PFSK-1 (cell line): ENCODE measurements around the gene PPP2R5A.

Source experiments
- FOXP2 ChIP-seq: optimal IDR thresholded peaks from 2 replicates; pipeline ENCODE3; 2011; ENCODE audit warnings: borderline replicate concordance, control low read depth, inconsistent platforms; ENCODE audit not compliant: insufficient read depth; ENCODE audit errors: extremely low read length, extremely low read depth
- POLR2AphosphoS5 ChIP-seq: IDR thresholded peaks from 2 replicates; pipeline ENCODE4 v1.6.1; 2012; ENCODE audit warnings: low read depth, mild to moderate bottlenecking, control low read depth, low read length, moderate library complexity
- SIN3A ChIP-seq: IDR thresholded peaks from 2 replicates; pipeline ENCODE4 v1.6.1; 2012; ENCODE audit warnings: mild to moderate bottlenecking, low read length, moderate library complexity, borderline replicate concordance; ENCODE audit not compliant: insufficient read depth
- TAF1 ChIP-seq: IDR thresholded peaks from 2 replicates; pipeline ENCODE4 v1.6.1; 2012; ENCODE audit warnings: low read length, control low read depth, borderline replicate concordance; ENCODE audit not compliant: insufficient read depth
- TF ChIP-seq, protein P1 (sequence below), 2 experiments: IDR thresholded peaks; 2 replicates each; pipeline versions ENCODE4 v1.6.1 to v1.8.0; 2011 to 2012; ENCODE audit warnings: low read depth in 2 of 2, low read length in 2 of 2, control low read depth in 1 of 2, inconsistent platforms in 1 of 2, mild to moderate bottlenecking in 1 of 2, moderate library complexity in 1 of 2; ENCODE audit not compliant: insufficient read depth in 1 of 2

PPP2R5A gene

DNA sequence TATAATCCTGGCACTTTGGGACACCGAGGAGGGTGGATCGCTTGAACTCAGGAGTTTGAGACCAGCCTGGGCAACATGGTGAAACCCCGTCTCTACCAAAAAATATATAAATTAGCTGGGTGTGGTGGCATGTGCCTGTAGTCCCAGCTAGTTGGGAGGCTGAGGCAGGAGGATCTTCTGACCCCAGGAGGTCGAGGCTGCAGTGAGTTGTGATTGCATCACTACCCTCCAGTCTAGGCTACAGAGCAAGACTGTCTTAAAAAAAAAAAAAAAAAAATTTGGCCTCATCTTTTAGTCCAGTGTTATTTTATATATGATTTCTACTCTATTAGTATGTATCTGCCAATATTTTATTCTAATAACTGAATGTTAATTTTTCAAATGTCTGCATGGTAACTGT lies 59.7 kb downstream of the PPP2R5A start:
- TF ChIP-seq SIN3A: no peak
- TF ChIP-seq TAF1: no peak
- TF ChIP-seq FOXP2: no peak
- TF ChIP-seq, protein P1, sequence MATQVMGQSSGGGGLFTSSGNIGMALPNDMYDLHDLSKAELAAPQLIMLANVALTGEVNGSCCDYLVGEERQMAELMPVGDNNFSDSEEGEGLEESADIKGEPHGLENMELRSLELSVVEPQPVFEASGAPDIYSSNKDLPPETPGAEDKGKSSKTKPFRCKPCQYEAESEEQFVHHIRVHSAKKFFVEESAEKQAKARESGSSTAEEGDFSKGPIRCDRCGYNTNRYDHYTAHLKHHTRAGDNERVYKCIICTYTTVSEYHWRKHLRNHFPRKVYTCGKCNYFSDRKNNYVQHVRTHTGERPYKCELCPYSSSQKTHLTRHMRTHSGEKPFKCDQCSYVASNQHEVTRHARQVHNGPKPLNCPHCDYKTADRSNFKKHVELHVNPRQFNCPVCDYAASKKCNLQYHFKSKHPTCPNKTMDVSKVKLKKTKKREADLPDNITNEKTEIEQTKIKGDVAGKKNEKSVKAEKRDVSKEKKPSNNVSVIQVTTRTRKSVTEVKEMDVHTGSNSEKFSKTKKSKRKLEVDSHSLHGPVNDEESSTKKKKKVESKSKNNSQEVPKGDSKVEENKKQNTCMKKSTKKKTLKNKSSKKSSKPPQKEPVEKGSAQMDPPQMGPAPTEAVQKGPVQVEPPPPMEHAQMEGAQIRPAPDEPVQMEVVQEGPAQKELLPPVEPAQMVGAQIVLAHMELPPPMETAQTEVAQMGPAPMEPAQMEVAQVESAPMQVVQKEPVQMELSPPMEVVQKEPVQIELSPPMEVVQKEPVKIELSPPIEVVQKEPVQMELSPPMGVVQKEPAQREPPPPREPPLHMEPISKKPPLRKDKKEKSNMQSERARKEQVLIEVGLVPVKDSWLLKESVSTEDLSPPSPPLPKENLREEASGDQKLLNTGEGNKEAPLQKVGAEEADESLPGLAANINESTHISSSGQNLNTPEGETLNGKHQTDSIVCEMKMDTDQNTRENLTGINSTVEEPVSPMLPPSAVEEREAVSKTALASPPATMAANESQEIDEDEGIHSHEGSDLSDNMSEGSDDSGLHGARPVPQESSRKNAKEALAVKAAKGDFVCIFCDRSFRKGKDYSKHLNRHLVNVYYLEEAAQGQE (IDR thresholded peaks at IDR 0.05; ENCODE audit: insufficient read depth in 1 of 2, low read depth in 2 of 2, low read length in 2 of 2): no peak
- TF ChIP-seq POLR2AphosphoS5: no peak

DNA sequence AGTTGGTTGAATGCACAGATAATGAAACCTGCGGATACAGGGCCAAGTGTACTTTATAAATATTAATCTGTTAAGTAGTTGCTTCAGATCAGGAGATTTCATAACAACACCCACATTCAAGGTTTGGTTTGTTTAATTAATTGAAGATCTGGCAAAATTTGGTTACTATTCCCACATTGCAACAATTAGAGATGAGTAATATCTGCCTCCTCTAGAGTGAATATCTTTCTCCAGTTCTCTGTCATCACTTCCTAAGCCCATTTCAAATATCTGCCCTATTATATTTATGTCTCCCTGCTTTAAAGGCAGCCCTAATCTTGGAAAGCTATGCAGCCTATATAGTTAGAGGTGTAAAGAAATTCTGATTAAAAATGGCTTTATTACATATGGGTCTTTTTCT lies 61.4 kb downstream of the PPP2R5A start:
- no peak for TF ChIP-seq TAF1
- TF ChIP-seq POLR2AphosphoS5: no peak
- TF ChIP-seq SIN3A: no peak
- TF ChIP-seq, protein P1 (IDR thresholded peaks at IDR 0.05; ENCODE audit: insufficient read depth in 1 of 2, low read depth in 2 of 2, low read length in 2 of 2): no peak
- no peak for TF ChIP-seq FOXP2

DNA sequence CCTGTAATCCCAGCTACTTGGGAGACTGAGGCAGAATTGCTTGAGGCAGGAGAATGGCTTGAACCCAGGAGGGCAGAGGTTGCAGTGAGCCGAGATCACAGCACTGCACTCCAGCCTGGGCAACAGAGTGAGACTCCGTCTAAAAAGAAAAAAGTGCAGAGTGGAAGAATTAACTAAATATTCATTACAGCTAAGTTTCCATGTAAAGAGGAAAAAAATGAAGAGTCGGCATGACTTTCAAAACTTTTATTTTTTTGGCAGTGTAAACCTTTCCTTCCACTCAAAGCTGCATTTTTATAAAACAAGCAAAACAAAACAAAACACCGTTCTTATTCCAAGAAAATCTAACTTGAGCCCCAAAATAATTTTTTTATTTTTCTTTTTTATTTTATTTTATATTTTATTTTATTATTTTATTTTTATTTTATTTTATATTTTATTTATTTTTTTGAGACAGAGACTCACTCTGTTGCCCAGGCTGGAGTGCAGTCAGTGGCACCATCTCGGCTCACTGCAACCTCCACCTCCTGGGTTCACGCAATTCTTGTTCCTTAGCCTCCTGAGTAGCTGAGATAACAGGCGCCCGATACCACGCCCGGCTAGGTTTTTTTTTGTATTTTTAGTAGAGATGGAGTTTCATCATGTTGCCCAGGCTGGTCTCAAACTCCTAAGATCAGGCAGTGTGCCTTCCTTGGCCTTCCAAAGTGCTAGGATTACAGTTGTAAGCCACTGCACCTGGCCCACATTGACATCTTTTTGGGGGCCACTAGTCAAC lies 66.6 kb downstream of the PPP2R5A start:
- TF ChIP-seq FOXP2 (no peak), TAF1 (no peak), POLR2AphosphoS5 (no peak), SIN3A (no peak)
- TF ChIP-seq, protein P1 (IDR thresholded peaks at IDR 0.05; ENCODE audit: insufficient read depth in 1 of 2, low read depth in 2 of 2, low read length in 2 of 2): no peak

DNA sequence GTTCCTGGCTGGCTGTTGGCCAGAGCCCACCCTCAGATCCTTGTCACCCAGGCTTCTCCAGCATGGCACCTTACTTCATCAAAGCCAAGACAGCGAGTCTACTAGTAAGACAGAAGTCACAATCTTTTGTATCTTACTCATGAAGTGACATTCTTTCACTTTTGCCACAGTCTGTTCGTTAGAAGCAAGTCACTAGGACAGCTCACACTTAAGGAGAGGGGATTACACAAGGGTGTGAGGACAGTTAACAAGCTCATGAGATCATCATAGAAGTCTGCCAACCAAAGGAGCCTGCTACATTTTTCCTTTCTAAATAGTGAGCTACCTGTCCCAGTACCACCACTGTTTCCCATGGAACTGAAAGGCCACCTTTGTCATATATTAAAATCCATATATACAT lies 68.0 kb downstream of the PPP2R5A start:
- no peak for TF ChIP-seq TAF1
- TF ChIP-seq POLR2AphosphoS5: no peak
- TF ChIP-seq FOXP2: no peak
- TF ChIP-seq, protein P1 (IDR thresholded peaks at IDR 0.05; ENCODE audit: insufficient read depth in 1 of 2, low read depth in 2 of 2, low read length in 2 of 2): no peak
- TF ChIP-seq SIN3A: no peak
